Measurements from ENCODE around the gene WWTR1.
A peak's percentile ranks its signal among the peaks of the same experiment; 100 is the strongest.

Gene WWTR1

DNA sequence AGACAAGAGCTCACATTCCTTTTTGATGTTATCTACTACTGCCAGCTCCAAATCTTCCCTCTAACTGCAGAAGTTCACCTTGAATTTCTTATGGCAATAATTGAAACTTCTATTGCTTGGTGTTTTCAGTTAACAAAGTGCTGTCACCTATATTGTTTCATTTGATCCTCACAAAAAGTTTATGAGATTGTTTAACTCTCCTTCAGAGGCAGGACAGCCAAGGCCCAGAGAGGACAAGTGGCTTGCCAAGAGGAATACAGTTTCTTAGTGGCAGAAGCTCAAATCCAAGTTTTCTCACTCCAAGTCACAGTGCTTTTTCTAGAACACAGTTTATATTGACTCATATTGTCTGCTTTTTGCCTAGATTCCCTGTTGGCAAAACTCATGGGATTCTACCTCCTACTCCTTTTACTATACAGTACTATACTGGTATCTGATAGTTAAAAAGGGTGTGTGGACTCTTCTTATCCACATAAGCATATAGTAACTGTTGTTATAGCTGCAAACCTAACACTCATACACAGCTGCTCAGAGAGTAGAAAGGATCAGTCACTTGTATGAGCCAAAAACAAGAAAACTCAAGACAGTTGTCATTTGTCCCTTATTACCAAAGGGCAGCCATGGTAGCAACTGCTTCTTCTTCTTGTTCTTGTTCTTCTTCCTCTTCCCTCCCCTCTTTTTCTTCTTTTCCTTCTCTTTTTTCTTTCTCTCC is 167.4 kb downstream of the WWTR1 start:
- DNase-seq: no peak

DNA sequence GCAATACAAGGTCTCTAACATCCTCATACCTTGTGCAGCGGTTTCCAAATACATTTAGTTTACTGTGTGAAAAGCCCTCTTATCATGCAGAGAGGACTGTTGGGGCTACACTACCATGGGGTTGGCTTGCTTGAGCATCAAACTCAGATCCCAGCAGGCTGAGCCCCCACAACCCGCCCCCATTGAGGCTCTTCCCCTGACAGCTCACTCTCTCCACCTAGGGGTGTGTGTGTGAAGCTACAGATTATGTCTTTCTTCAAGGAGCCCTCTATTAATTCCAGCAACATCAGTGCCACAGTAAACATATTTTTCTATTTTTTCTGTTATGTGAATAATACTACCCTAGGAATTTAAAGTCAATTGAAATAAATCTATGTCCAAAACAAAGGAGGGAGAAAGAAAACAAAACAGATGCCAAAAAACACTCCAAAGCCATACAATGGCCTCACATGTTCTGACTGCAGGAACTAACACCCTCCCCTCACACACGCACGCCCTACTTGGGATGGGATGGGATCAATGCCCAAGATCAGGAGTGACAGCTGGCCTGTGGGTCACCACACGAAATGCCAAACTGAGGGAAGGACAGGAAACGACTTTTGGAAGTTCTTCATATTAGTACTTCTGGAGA is 168.7 kb downstream of the WWTR1 start:
- DNase-seq: peak; percentile 7

DNA sequence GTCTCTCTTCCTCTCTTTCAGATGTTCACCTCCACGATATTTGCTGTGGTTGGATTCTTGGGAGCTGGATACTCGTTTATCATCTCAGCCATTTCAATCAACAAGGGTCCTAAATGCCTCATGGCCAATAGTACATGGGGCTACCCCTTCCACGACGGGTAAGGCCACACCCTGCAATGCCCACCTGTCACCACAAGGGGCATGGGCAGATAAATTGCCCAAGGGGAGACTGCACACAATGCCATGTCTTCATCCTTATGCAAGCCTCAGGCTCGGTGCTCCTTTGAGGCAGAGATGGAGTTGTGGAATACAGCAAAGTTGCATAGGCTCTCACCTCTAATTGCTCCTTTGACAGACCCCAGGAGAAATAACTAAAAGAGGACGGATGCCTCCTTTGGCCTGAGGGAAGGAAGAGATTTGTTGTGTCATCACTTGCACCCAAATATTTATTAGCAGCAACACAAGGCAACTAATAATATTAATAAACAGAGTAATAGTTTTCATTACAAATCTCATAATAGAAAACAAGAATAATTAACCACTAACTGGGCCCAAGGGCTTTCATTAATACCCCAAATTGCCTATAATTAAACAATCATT is 170.1 kb downstream of the WWTR1 start:
- DNase-seq: peak; percentile 41

DNA sequence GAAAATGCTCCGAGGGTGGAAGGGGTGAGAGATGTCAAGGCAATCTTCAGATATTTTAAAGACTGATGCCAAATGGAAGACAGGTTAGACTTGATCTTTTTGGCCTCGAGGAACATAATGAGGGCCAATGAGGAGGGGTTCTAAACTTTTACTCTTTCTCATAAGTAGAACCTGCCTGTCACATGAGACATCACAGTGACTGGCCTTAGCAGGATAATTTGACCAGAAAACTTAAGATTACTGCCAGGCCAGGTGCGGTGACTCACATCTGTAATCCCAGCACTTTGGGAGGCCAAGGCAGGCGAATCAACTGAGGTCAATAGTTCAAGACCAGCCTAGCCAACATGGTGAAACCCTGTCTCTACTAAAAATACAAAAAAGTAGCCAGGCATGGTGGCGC is 171.1 kb downstream of the WWTR1 start:
- no peak for DNase-seq

DNA sequence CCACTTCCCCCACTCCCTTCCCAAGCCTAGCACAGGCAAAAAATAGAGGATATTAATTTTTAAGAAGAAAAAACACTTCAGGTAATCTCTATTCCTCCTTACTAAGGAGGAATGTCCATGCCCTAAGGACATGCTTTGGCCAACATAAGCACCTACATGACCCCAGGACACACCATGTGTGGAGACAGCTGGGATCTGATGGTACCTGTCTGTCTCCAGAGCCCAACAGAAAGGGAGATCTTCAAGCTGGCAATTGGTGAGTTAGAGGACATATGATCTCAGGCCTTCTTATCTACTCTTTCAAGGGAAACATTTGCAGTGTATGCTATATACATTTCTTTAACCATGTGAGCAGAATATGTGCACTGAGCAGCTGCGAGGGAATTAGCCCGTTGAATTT is 176.3 kb downstream of the WWTR1 start:
- no peak for DNase-seq

DNA sequence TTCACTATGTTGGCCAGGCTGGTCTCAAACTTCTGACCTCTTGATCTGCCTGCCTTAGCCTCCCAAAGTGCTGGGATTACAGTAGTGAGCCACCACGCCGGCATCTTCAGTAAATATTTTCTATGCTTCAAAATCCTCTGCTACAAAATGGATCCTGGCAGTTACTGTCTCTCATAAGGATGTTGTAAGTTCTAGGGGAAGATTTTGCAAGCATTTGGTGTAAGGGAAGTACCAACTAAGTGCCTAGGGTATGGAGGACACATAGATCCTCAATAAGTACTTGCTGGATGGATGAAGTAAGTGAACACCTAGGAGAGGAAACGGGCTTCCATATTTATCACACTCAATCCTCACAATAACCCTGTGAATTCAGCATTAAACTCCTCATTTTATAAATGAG is 176.8 kb downstream of the WWTR1 start:
- no peak for DNase-seq

DNA sequence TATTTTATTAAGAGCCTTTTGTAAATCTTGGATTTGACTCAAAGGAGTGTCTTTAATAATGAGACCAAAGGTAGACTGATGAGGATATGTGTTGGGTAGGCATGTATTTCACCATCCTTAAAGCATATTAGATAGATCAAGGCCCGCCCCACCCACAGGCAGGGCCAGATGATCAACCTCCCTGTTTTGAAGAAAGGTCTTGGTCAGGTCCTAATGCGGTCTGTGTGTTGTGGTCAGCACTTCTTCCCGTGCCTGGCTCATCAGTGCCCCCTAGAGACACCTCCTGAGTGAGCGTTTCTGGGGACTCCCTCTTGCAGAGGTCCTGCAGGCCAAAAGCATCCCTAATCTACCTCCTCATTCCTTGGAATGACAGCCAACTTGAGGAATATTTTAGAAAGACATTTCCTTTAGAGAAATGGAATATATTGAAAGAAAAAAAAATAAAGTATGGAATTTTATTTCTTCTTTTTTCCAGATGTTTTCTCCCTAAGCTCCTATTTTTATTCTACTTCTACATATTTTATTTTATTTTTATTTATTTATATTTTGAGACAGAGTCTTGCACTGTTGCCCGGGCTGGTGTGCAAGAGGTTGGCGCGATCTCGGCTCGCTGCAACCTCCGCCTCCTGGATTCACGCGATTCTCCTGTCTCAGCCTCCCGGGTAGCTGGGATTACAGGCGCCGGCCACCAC is 177.4 kb downstream of the WWTR1 start:
- peak; percentile 83 for DNase-seq

DNA sequence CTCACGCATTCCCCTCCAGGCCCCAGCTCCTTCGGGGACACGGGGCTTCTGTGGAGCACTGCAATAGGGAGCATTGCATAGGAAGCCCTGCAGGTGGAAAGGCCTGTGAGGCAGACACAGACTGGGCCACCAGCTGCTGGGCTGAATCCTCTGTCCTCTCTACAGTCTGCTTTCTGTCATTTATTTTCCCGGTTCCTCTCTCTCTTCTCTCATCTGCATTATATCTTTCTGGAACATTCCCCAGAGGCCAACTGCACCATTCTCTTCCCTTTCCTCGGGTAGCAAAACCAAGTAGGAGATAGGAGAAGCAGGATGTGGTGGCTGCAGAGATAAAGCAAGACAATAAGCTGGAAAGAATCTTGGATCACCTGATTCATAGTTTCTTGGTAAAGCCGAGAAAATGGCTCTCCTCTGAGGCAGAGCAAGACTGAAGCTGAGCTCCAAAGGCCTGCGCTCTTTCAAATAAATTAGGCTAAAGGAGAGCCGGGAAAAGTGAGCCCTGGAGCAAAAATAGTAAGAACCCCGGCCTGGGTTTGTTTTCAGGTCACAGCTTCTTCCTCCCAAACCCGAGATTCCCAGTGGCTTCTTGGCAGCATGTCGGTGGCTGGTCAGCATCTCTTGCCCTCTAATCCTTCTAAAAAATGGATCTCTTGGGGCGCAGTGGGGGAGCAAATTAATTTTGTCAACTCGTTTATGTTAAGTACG is 178.1 kb downstream of the WWTR1 start:
- peak; percentile 5 for DNase-seq

DNA sequence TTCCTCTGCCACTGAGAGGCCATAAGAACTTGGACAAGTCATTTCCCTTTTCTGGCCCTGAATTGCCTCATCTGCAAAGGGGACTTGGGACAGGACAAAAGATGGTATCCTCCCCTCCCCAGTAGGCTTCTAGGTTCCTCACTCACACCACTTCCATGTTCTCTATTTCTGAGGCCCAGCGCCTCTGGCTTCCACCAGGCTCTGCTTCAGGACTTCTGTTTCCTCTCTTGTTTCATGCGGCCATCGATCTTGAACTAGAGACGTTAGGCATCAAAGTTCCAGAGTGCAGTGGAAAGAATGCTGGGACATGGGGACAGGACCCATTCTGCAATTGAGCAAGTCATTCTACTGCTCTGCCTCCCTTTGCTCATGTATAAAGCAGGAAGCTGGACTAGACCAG is 181.6 kb downstream of the WWTR1 start:
- DNase-seq: no peak

DNA sequence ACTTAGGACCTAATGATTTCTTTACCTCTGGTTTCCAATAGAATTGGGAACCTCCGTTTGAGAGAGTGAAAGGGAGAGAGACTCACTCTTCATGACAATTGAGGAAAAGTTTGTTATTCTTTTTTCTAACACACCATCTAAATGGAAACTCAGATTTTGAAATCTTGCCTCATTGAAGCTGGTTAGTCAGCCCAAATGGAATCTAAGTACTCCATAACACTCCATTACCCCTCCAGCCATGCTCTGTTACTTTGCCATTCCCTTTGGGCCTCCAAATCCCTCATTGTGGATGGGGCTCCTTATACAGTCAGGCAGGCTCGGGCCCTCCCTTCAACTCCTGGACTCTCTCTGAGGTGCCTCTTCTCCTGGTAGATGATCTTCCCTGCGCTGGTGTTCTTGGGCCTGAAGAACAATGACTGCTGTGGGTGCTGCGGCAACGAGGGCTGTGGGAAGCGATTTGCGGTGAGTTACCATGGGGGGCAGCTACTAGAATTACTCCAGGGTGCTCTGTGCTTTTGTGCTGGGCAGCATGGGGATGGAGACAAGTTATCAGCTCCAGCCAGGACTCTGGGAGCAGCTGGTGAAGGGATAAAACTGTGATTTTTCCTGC is 182.3 kb downstream of the WWTR1 start:
- DNase-seq: no peak

DNA sequence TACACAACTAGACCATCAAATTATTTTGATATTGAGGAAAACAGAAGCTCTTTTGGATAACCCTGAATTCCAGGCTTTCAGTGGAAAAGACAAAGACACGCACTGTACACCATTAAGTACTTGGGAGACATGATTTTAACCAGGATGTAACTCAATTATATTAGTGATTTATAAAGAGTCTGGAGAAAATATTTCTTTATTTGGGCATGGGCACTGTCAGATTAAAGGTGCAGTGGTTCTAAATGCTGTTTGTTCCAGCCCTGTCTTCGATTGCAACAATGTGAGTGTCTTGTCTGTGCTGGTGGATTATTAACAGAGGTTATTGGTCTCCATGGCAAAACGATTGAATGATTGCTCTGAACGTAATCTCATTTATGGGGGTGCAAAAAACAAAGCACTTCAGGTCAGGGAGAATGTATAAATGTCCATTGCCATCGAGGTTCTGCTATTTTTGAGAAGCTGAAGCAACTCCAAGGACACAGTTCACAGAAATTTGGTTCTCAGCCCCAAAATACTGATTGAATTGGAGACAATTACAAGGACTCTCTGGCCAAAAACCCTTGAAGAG is 183.5 kb downstream of the WWTR1 start, which contains the start of gene TM4SF4:
TM4SF4 (plus strand) TSS at position 448 of the 568 bp plus-strand sequence. CDS start 181 bp downstream, outside the sequence.
- no peak for DNase-seq

DNA sequence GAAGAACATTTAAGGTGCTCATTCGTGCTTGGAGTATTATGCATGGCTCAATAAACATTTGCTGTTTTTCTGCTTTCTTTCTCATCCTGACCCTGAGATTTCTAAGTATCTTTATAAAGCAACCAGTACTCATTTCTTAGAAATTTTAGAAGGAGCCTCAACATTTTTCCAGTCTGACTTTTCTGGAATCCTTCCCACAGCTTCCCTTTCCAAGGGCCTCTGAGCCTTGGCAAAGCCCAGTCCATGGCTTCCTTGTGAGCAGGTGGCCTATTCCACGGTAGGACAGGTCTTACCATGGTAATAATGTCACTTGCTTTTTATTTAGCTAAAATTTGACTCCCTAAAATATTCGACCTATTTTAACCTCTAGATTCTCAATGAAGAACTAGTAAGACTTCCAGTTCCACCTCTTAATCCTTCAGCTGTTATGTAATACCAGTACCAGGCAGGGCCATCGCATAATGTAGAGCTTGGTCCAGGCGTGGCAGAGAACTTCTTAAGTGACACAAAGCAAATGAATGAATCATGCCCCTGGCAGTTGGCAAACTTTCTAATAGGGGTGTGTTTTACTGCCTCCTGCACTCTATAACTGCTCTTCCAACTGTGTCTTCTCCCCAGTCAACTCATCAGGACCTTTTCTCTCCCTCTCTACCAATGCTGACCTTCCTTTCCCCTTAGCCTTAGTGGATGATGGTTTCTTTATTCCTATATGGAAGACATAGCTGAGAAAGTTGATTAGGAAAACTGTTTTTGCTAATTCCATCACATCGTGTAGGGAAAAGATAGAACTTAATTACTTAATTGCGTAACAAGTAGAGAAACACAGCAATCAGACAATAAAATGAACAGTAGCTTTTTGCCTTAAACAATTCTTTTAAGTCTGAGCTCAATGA is 184.2 kb downstream of the WWTR1 start:
- DNase-seq: no peak

DNA sequence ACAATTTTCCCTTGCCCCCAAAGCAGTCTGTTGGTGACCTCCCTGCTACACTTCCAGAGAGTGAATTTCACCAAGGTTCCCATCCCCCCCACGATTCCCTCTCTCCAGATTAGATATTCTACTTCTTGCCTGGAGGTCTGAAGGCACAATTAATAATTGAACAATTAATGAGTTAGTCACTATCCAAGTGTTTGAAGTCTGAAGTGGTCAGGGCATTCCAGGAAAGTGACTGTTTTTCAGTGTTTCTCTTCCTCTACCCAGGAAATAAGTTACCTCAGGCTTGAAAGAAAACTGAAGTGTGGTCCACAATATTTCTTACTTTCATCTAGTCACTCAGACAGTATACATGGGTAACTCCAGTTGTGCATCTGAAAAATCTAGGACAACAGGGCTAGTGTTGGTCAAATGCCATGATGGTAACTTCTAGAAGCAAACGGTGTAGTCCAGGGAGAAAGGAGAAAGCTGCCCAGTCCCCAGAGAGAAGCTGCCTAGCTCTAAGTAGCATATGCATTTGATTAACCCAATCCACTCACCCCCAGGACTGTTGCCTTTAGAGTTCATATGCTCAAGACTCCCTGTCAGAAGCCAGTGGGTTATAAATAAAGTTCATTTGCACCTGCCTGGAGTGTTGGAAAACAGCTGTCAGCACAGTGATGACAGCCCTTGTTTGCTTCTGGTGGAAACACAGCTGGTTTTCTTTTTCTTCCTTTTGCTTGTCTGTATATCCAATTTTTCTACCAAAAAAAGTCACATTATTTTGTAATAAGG is 185.6 kb downstream of the WWTR1 start:
- no peak for DNase-seq

DNA sequence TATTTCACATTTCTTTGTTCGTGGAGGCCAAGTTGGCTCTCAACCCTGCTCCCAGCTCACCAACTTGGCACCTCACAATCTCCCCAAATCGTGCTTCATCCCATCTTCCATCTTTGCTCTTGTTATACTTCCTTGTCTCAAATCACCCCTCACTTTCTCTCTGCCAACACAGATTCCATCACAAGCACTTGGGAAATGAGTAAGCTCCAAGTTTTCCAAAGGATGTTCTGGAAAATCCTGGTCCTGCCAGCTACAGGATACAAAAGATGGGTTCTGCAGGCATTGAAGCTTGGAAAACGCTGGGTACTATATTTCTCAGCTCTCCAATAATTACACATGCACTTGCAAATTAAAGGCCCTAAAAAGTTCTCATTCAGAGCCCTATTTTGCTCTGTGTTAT is 187.4 kb downstream of the WWTR1 start:
- DNase-seq: no peak

DNA sequence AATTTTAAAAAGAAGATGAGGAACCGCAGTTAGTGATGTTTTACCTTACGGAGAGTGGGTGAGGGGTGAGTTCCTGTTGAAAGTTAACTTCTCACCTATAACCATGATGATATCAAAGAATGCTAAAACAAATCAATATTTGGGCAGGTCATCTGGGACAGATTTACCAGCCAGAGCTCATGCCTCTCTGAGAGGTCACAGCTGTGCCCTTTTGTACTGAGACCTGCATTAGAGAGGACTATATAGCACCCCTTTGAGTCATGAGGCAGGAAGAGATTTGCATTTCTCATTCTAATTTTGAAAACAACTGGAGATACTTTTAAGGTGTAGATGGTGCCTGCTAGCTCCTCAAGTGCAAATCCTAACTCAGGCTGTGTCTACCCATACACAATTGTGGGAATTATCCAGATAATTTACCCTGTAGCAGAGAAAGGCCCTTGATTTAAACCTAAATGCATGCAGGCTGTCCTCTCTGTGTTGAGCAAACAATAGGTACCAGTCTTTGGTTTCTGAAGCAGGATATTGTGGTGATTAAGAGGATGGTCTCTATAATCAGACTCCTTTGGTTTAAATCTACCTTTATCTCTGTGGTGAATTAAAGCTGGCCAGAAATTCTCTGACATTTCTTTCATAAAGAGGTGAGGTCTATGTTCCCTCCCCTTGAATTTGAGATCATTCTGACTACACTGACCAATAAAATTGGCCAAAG is 189.2 kb downstream of the WWTR1 start:
- no peak for DNase-seq
